Stimulated activated naive CD8-positive, alpha-beta T cell treated with anti-CD3 and anti-CD28 coated beads, Interleukin-15, Interleukin-2, amounts not matched to agents 100 ng/mL and 50 ng/mL, for 24 hours (primary cell): ENCODE measurements around the gene TENM4.

Experiments used
- H3K27ac Mint-ChIP-seq: one replicate; pipeline ENCODE4 v1.8.0; 2021; ENCODE audit warnings: mild to moderate bottlenecking, mixed read lengths
- H3K27me3 Mint-ChIP-seq: one replicate; pipeline ENCODE4 v1.8.0; 2021; ENCODE audit warnings: mixed read lengths
- H3K36me3 Mint-ChIP-seq: one replicate; pipeline ENCODE4 v1.8.0; 2021; ENCODE audit warnings: low read depth, mixed read lengths
- H3K4me1 Mint-ChIP-seq: one replicate; pipeline ENCODE4 v1.8.0; 2021; ENCODE audit warnings: low read depth, mixed read lengths
- H3K4me3 Mint-ChIP-seq: one replicate; pipeline ENCODE4 v1.8.0; 2021; ENCODE audit warnings: mild to moderate bottlenecking, mixed read lengths
- H3K9me3 Mint-ChIP-seq: one replicate; pipeline ENCODE4 v1.8.0; 2021; ENCODE audit warnings: mixed read lengths

The TENM4 gene

GRCh38 chr11:79465160-79465559 lies 24.3 kb upstream of the TENM4 start:
- H3K4me3 Mint-ChIP-seq: no peak overlapping the region
- H3K4me1 Mint-ChIP-seq: no peaks in the 10 kb centered on the region
- peaks cover 24% of the 10 kb centered on the region for H3K27me3 Mint-ChIP-seq
- H3K27ac Mint-ChIP-seq: no peak overlapping the region
- H3K9me3 Mint-ChIP-seq: no peaks in the 10 kb centered on the region
- H3K36me3 Mint-ChIP-seq: no peaks in the 10 kb centered on the region

DNA sequence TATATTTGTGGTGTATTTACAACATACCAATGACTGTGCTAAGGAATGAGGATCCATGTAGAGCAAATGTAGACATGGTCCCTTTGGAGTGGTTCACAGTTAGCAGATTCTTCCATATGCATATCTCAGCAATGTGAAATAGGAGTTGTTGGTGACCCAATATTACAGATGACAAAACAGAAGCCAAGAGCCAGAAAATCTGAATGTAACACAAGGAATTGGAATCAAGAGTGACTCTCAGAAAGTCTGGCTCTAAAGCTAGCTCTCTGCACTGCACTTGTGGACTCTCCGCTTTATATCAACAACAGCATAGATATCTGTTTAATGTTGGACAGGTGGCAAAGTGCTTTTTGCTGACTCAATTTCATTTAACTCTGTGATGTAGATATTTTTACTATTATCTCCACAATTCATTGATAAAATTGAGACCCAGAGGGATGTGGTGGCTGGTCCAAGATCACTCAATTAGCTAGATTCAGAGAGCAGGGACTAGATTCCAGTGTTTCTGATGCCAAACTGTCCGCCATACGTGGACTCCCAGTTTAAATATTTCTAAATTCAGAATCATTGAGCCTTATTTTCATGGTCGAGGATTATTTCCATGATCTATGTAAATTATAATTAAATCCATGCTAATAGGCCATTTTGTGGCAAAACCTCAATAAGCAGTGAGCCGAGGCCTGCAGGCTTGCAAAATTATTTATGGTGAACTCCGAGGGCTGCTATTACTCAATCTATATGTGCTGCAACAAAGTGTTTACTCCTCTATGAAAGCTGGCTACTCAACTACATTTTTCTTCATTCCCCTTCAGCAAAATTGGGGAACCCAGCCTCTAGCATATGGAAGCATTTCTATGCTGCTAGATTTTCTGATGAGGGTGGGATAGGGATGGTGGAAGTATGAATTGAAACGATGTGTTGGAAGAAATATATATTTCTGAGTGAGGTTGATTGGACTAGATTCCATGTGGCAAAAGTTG lies 21.1 kb upstream of the TENM4 start:
- H3K4me1 Mint-ChIP-seq: no peaks in the 10 kb centered on the region
- H3K27ac Mint-ChIP-seq: no peak overlapping the region
- H3K4me3 Mint-ChIP-seq: no peak overlapping the region
- H3K9me3 Mint-ChIP-seq: no peaks in the 10 kb centered on the region
- peaks cover 15% of the 10 kb centered on the region for H3K27me3 Mint-ChIP-seq
- H3K36me3 Mint-ChIP-seq: no peaks in the 10 kb centered on the region

DNA sequence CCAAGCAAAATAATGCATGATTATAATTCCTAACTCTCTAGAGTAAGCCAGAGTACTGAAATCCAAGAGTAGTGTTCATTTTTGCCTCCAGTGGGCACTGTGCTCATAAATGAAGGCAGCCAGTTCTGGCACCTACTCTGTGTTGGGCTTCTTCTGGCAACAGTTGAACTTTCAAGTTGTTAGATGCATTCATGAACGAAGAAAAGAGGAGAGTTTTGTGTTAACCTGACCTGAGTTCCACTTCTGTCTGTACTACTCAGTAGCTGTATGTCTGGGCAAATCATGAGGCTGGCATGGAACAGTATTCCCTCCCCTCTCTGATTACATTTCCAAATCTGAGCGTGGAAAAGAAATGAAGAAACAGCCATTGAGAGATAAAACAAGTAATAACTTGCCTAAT lies 20.3 kb upstream of the TENM4 start:
- no peaks in the 10 kb centered on the region for H3K4me1 Mint-ChIP-seq
- peaks cover 23% of the 10 kb centered on the region for H3K27me3 Mint-ChIP-seq
- no peak overlapping the region for H3K27ac Mint-ChIP-seq
- no peak overlapping the region for H3K4me3 Mint-ChIP-seq
- no peaks in the 10 kb centered on the region for H3K9me3 Mint-ChIP-seq
- H3K36me3 Mint-ChIP-seq: no peaks in the 10 kb centered on the region

DNA sequence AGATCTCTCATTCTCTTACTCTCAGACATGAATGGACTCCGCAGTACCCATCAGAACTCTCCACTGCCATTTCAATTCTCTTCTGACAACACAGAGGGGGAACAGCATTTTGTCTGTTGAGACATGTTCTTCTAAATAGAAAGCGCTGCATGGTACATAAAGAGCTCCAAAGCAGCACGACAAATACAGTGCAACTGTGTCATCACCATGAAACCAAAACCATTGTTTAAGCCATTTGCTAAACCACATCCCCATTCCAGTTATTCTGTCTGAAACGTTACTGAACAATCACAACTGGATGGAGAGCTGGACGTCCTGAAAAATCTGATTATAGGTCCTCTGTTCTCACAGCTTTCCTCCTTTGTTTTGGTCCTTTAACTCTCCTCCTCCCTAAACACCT lies 17.9 kb upstream of the TENM4 start:
- Mint-ChIP-seq H3K9me3 (no peaks in the 10 kb centered on the region), H3K36me3 (no peaks in the 10 kb centered on the region), H3K4me3 (no peak overlapping the region), H3K27ac (no peak overlapping the region), H3K27me3 (peaks cover 23% of the 10 kb centered on the region), H3K4me1 (no peaks in the 10 kb centered on the region)

GRCh38 chr11:79456501-79456900 lies 15.7 kb upstream of the TENM4 start:
- Mint-ChIP-seq H3K4me3 (no peak overlapping the region), H3K27ac (no peak overlapping the region), H3K27me3 (peaks cover 23% of the 10 kb centered on the region), H3K4me1 (no peaks in the 10 kb centered on the region), H3K36me3 (no peaks in the 10 kb centered on the region), H3K9me3 (no peaks in the 10 kb centered on the region)

DNA sequence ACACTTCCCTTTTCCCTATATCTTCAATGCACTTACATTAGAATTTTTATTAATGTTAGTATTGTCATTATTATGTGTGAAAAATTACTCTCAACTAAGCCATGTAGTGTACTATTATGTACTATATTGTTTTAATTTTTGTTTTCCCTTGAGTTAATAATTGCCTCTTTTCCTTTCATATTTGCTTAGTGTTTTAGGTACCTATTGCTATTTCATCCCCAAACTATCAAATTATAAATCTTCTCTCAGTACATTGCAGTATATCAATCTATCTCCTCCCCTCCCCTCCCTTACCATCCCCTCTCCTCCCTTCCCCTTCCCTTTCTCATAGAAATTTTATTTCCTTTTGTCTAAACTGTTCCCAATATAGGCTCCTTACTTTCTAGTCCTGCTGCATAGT lies 12.8 kb upstream of the TENM4 start:
- Mint-ChIP-seq H3K27me3 (peaks cover 19% of the 10 kb centered on the region), H3K27ac (no peak overlapping the region), H3K4me3 (no peak overlapping the region), H3K36me3 (no peaks in the 10 kb centered on the region), H3K9me3 (peaks cover 4% of the 10 kb centered on the region), H3K4me1 (no peaks in the 10 kb centered on the region)

DNA sequence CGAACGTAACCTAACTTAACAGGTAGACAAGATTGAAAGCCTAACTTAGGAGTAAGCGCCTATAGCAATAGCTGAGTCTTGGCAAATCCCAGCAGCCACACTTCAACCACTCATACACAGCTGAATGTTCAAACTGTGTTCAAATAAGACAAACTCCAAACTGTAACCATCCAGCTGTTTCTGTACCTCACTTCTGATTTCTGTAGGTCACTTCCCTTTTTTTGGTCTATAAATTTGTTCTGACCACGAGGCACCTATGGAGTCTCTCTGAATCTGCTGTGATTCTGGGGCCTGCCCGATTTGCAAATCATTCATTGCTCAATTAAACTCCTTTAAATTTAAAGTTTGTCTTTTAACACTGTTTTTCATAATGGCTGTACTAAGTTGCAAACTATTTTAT lies 8.2 kb upstream of the TENM4 start:
- Mint-ChIP-seq H3K27me3 (peaks cover 25% of the 10 kb centered on the region), H3K4me3 (no peak overlapping the region), H3K4me1 (no peaks in the 10 kb centered on the region), H3K27ac (no peak overlapping the region), H3K36me3 (no peaks in the 10 kb centered on the region), H3K9me3 (peaks cover 7% of the 10 kb centered on the region)

GRCh38 chr11:79447038-79447786 lies 6.4 kb upstream of the TENM4 start:
- Mint-ChIP-seq H3K4me3 (no peak overlapping the region), H3K27me3 (peaks cover 41% of the 10 kb centered on the region), H3K4me1 (no peaks in the 10 kb centered on the region), H3K36me3 (no peaks in the 10 kb centered on the region), H3K9me3 (peaks cover 7% of the 10 kb centered on the region), H3K27ac (no peak overlapping the region)

DNA sequence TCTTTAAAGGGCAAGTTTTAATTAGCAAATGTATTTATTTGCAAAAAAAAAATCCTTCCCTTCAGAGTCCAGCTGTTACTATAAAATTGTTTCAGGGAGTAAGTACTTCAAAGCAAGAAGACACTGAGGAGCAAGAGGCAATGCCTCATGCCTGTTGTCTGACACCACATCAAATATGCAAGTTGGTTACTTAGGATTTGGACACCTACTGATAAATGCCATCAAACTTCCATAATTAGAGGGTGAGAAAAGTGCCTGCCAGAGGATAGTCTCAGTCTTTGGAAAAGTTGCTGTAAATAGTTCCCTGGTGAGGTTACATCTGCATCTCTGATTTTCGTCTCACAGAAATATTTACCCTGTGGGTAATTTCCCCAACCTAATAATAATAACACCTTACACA lies 4.1 kb upstream of the TENM4 start:
- Mint-ChIP-seq H3K4me3 (no peak overlapping the region), H3K27ac (no peak overlapping the region), H3K27me3 (peaks cover 54% of the 10 kb centered on the region), H3K36me3 (no peaks in the 10 kb centered on the region), H3K9me3 (peaks cover 3% of the 10 kb centered on the region), H3K4me1 (peaks cover 6% of the 10 kb centered on the region)

DNA sequence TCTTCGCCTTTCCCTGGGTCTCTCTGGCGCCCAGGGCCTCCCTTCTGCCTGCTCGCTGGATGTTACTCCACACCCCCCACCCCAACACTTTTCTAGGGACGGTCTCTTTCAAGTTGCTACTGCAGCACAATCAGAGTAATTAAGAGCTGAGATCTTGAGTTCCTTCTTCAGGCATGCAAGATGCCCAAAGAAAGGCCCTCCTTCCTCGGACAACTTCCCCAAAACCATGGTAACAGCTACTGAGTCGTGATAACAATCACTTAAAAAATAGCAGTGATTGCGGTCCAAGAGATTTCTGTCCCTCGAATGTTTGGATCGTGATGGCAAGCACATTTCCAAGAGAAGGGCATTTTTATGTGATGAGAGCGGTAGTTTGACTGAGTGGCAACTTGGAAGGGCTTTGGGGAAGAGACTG lies 638 bp upstream of the TENM4 start:
- H3K4me1 Mint-ChIP-seq: peaks cover 14% of the 10 kb centered on the region
- peak overlapping the region; percentile 70 for H3K4me3 Mint-ChIP-seq
- H3K27me3 Mint-ChIP-seq: peaks cover 66% of the 10 kb centered on the region
- H3K27ac Mint-ChIP-seq: no peak overlapping the region
- H3K9me3 Mint-ChIP-seq: no peaks in the 10 kb centered on the region
- H3K36me3 Mint-ChIP-seq: no peaks in the 10 kb centered on the region

DNA sequence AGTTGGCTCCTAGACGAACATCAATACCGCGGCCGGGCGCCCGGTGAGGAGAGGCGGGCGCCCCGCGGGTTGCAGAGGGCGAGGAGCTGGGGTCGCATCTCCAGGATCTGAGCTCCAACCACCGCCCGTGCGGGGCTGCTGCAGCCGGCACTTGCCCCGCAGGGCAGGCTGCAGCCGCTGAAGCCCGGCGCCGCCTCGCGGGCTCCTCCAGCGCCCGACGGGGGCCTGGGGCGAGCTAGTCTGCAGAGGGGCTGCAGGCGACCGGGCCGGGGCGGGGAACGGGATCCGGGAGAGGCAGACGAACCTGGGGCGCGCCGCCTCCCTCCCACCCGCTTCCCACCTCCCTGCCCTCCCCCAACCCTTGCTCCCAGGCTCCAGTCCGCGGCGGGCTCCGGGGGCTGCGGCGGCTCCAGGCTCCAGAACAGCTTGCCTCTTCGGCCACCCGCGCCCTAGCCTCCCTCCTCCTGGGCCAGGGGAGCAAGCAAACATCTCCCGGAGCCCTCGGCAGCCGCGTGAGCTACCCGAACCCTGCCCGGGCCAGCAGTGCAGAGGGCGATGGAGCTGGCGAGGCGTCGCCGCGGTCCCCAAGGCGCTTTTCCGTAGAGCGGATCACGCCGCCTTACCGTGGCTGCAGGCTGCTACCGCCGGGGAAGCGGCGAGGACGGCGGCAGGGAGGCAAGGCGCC lies 802 bp downstream of the TENM4 start:
- no peaks in the 10 kb centered on the region for H3K36me3 Mint-ChIP-seq
- H3K27ac Mint-ChIP-seq: no peak overlapping the region
- peaks cover 14% of the 10 kb centered on the region for H3K4me1 Mint-ChIP-seq
- no peaks in the 10 kb centered on the region for H3K9me3 Mint-ChIP-seq
- no peak overlapping the region for H3K4me3 Mint-ChIP-seq
- H3K27me3 Mint-ChIP-seq: peaks cover 72% of the 10 kb centered on the region

GRCh38 chr11:79439410-79439885 lies 1.4 kb downstream of the TENM4 start:
- Mint-ChIP-seq H3K4me1 (peaks cover 14% of the 10 kb centered on the region), H3K9me3 (no peaks in the 10 kb centered on the region), H3K4me3 (peak overlapping the region; percentile 17), H3K27me3 (peaks cover 73% of the 10 kb centered on the region), H3K36me3 (no peaks in the 10 kb centered on the region), H3K27ac (no peak overlapping the region)

DNA sequence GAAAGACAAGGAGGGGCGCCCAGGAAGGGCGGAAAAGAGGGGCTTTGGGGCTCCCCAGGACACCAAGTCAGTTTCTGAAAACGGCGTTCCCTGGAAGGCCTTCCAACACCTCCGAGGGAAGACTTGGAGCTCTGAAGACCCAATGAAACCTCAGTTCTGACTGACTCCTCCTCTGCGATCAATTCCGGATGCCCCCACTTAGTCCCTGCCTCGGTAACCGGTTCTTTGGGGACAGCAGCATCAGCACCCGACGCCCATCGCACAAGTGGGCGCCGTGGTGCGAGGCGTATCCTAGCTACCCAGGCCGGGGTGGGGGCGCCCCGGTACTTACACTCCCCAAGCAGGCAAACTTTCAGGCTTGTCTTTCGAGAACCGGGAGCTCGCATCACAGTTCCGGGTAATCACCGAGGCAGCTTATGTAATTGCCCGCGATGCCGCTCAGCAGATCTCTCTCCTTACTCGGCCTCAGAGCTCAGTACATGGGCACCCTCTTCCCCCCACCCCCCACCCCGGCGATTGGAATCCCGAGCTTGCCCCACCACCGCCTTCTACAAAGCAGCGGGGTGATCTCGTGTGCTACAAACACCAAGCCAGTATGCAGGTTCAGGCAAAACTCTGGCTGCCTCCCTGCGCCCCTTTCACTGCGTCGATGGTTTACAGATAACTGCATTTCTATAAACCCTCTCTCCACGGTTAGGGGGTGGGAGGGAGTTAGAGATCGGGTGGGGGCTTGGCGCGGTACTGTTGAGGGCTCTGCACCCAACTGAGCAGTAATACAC lies 2.0 kb downstream of the TENM4 start:
- H3K27ac Mint-ChIP-seq: no peak overlapping the region
- H3K27me3 Mint-ChIP-seq: peaks cover 77% of the 10 kb centered on the region
- H3K4me3 Mint-ChIP-seq: peak overlapping the region; percentile 17
- peaks cover 14% of the 10 kb centered on the region for H3K4me1 Mint-ChIP-seq
- H3K9me3 Mint-ChIP-seq: no peaks in the 10 kb centered on the region
- H3K36me3 Mint-ChIP-seq: no peaks in the 10 kb centered on the region

DNA sequence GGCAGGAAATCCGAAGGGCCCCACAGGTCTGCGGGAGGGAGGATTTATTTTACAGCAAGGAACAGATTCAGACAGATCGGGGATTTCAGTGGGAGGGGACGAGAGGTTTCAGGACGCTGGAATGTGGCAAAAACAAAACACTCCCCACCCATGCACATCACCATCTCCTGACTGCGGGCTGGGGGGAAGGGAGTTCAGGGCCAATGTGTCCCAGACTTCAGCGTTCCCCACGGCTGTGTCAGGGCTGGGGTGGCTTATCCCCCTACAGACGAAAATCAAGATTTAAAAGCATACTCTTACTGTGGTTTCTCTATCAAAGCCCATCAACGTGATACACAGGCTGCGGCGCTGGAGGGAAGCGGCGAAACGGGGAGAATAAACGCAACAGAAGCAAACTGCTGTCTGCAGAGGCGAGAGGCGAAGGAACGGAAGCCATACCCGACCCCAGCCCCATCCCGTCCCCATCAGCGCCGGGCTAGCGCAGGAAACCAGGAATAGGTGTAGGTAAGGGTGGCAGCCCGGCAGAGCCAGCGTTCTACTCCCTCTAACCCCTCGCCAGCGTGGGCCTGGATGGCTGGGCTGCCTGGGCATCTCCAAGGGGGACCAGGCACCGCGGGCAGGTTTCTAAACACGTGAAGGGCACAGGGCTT lies 2.7 kb downstream of the TENM4 start:
- H3K4me1 Mint-ChIP-seq: peaks cover 14% of the 10 kb centered on the region
- H3K36me3 Mint-ChIP-seq: no peaks in the 10 kb centered on the region
- peak overlapping the region; percentile 39 for H3K4me3 Mint-ChIP-seq
- peaks cover 76% of the 10 kb centered on the region for H3K27me3 Mint-ChIP-seq
- no peak overlapping the region for H3K27ac Mint-ChIP-seq
- H3K9me3 Mint-ChIP-seq: no peaks in the 10 kb centered on the region
